ENCODE data around the gene TXNDC15. TPM values are rescaled to one million over a fixed set of nuclear protein-coding genes. Genes with fewer than 3 reads are reported as not detected.
"Not testable (repeated sequence)": the region's sequence is repeated elsewhere in the genome, so short reads cannot be mapped to it uniquely, and the experiment has no call there.

Gene TXNDC15
- total and polyA plus RNA-seq, 3 donors from 2014 or later: 47.8 to 68.1 (median 64.2) TPM

- Histone ChIP-seq H3K27me3 (no peaks in the 10 kb centered on the region), H3K27ac (no peak overlapping the region), H3K9me3 (no peaks in the 10 kb centered on the region), H3K4me1 (peaks cover 23% of the 10 kb centered on the region), H3K4me3 (no peak overlapping the region), H3K36me3 (ENCODE audit: low read depth, missing control alignments) (no peaks in the 10 kb centered on the region)
- intact Hi-C loops (cut with DNase I; ENCODE audit: low total_unique reads): no loop called here
- TF ChIP-seq POLR2A (IDR thresholded peaks at IDR 0.05): no peak
- no peak for TF ChIP-seq CTCF (IDR thresholded peaks at IDR 0.05)
- WGBS, 2 donors: 96 to 97% methylated on average over 2 of the region's 2 CpGs
- no peak for DNase-seq
Measured at GRCh38 chr5:134835623-134836022, 38.5 kb upstream of the TXNDC15 start.

GRCh38 chr5:134837530-134838181 is 36.5 kb upstream of the TXNDC15 start:
- no peak overlapping the region for H3K4me3 ChIP-seq
- no peaks in the 10 kb centered on the region for H3K27me3 ChIP-seq
- TF ChIP-seq POLR2A (IDR thresholded peaks at IDR 0.05): no peak
- TF ChIP-seq CTCF (IDR thresholded peaks at IDR 0.05): no peak
- no peaks in the 10 kb centered on the region for H3K9me3 ChIP-seq
- DNase-seq: peak; percentile 32
- H3K27ac ChIP-seq: peak overlapping the region in 1 of 2 donors; percentile 24
- 52 to 83% methylated on average over 3 of the region's 3 CpGs for WGBS, 2 donors
- H3K4me1 ChIP-seq: peaks cover 23% of the 10 kb centered on the region
- no peaks in the 10 kb centered on the region for H3K36me3 ChIP-seq (ENCODE audit: low read depth, missing control alignments)
- intact Hi-C loops (cut with DNase I; ENCODE audit: low total_unique reads): no loop called here

GRCh38 chr5:134838361-134838760 is 35.8 kb upstream of the TXNDC15 start:
- intact Hi-C loops (cut with DNase I; ENCODE audit: low total_unique reads); DNase-seq; H3K27me3 ChIP-seq; H3K4me3 ChIP-seq; H3K9me3 ChIP-seq; H3K36me3 ChIP-seq (ENCODE audit: low read depth, missing control alignments): not testable (repeated sequence)
- peak overlapping the region in 1 of 2 donors; percentile 24 for H3K27ac ChIP-seq
- WGBS, 2 donors: 78 to 85% methylated on average over 9 of the region's 9 CpGs
- H3K4me1 ChIP-seq: peaks cover 23% of the 10 kb centered on the region

- Histone ChIP-seq H3K27ac (no peak overlapping the region), H3K27me3 (no peaks in the 10 kb centered on the region), H3K36me3 (ENCODE audit: low read depth, missing control alignments) (no peaks in the 10 kb centered on the region), H3K4me1 (peaks cover 18% of the 10 kb centered on the region), H3K4me3 (no peak overlapping the region), H3K9me3 (no peaks in the 10 kb centered on the region)
- TF ChIP-seq POLR2A (IDR thresholded peaks at IDR 0.05): no peak
- no peak for TF ChIP-seq CTCF (IDR thresholded peaks at IDR 0.05)
- intact Hi-C loops (cut with DNase I; ENCODE audit: low total_unique reads): no loop called here
- DNase-seq: no peak
- 50 to 58% methylated on average over 3 of the region's 3 CpGs for WGBS, 2 donors
Measured at GRCh38 chr5:134840811-134841210, 33.4 kb upstream of the TXNDC15 start.

DNA sequence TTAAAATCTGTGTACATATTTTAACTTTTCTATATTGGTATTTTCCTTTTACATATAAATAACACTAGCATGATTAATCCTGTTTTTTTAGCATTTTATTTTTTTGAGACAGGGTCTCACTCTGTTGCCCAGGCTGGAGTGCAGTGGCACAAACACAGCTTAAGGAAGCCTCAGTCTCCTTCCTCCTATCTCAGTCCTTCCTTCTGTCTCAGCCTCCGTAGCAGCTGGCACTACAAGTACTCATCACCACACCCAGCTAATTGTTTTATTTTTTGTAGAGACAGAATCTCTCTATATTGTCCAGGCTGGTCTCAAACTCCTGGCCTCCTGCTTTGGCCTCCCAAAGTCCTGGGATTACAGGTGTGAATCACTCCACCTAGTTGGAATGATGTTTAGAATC is 29.9 kb upstream of the TXNDC15 start:
- H3K36me3 ChIP-seq (ENCODE audit: low read depth, missing control alignments): no peaks in the 10 kb centered on the region
- H3K4me3 ChIP-seq: no peak overlapping the region
- WGBS, 2 donors: 93 to 95% methylated on average over 1 of the region's 1 CpG
- no peak for DNase-seq
- no peak overlapping the region for H3K27ac ChIP-seq
- intact Hi-C loops (cut with DNase I; ENCODE audit: low total_unique reads): no loop called here
- H3K27me3 ChIP-seq: no peaks in the 10 kb centered on the region
- TF ChIP-seq CTCF (IDR thresholded peaks at IDR 0.05) (no peak), POLR2A (IDR thresholded peaks at IDR 0.05) (no peak)
- no peaks in the 10 kb centered on the region for H3K9me3 ChIP-seq
- H3K4me1 ChIP-seq: peaks cover 22% of the 10 kb centered on the region

Data from testis (tissue), 3 donors.